Ishikawa (cell line): ENCODE results near the gene TRPV2.

Experiments
- CEBPB ChIP-seq: IDR thresholded peaks from 2 replicates; pipeline ENCODE4 v1.6.1; 2012
- CREB1 ChIP-seq: IDR thresholded peaks from 2 replicates; pipeline ENCODE4 v1.6.1; 2012; ENCODE audit warnings: low read depth
- EGR1 ChIP-seq: IDR thresholded peaks from 2 replicates; pipeline ENCODE4 v1.6.1; 2012
- EP300 ChIP-seq: IDR thresholded peaks from 2 replicates; pipeline ENCODE4 v1.6.1; 2012; ENCODE audit warnings: borderline replicate concordance
- FOXM1 ChIP-seq: IDR thresholded peaks from 2 replicates; pipeline ENCODE4 v1.6.1; 2012; ENCODE audit warnings: low read depth, borderline replicate concordance
- NFIC ChIP-seq: IDR thresholded peaks from 2 replicates; pipeline ENCODE4 v1.6.1; 2012
- RAD21 ChIP-seq: IDR thresholded peaks from 2 replicates; pipeline ENCODE4 v1.6.1; 2012; ENCODE audit warnings: low read depth
- TAF1 ChIP-seq: IDR thresholded peaks from 2 replicates; pipeline ENCODE4 v1.6.1; 2012; ENCODE audit warnings: low read depth, mild to moderate bottlenecking
- TCF12 ChIP-seq: IDR thresholded peaks from 2 replicates; pipeline ENCODE4 v1.6.1; 2012; ENCODE audit warnings: low read depth
- TEAD4 ChIP-seq: IDR thresholded peaks from 2 replicates; pipeline ENCODE4 v1.6.1; 2012
- YY1 ChIP-seq: IDR thresholded peaks from 2 replicates; pipeline ENCODE4 v1.6.1; 2012; ENCODE audit warnings: low read depth
- ZBTB7A ChIP-seq: IDR thresholded peaks from 2 replicates; pipeline ENCODE4 v1.6.1; 2012; ENCODE audit warnings: low read depth
- TF ChIP-seq, protein P1 (sequence below): IDR thresholded peaks from 2 replicates; pipeline ENCODE4 v1.6.1; 2012
- TF ChIP-seq, protein P2 (sequence below): IDR thresholded peaks from 2 replicates; pipeline ENCODE4 v1.6.1; 2012; ENCODE audit warnings: low read depth, mild to moderate bottlenecking
- TF ChIP-seq, protein P3 (sequence below): IDR thresholded peaks from 2 replicates; pipeline ENCODE4 v1.6.1; 2012

The TRPV2 gene

DNA sequence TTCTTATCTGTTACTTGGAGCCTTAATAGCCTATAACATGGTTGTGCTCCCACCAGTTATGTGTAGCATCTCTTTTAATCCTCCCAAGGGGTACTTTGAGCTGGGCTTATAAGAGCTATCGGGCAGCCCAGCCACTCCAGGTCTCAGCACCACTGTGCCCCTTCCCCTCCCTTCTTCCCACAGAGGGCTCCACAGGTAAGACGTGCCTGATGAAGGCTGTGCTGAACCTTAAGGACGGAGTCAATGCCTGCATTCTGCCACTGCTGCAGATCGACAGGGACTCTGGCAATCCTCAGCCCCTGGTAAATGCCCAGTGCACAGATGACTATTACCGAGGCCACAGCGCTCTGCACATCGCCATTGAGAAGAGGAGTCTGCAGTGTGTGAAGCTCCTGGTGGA, 7.0 kb downstream of the TRPV2 start:
- TF ChIP-seq CEBPB: no peak
- TF ChIP-seq, protein P1, sequence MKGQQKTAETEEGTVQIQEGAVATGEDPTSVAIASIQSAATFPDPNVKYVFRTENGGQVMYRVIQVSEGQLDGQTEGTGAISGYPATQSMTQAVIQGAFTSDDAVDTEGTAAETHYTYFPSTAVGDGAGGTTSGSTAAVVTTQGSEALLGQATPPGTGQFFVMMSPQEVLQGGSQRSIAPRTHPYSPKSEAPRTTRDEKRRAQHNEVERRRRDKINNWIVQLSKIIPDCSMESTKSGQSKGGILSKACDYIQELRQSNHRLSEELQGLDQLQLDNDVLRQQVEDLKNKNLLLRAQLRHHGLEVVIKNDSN: no peak
- TF ChIP-seq, protein P2, sequence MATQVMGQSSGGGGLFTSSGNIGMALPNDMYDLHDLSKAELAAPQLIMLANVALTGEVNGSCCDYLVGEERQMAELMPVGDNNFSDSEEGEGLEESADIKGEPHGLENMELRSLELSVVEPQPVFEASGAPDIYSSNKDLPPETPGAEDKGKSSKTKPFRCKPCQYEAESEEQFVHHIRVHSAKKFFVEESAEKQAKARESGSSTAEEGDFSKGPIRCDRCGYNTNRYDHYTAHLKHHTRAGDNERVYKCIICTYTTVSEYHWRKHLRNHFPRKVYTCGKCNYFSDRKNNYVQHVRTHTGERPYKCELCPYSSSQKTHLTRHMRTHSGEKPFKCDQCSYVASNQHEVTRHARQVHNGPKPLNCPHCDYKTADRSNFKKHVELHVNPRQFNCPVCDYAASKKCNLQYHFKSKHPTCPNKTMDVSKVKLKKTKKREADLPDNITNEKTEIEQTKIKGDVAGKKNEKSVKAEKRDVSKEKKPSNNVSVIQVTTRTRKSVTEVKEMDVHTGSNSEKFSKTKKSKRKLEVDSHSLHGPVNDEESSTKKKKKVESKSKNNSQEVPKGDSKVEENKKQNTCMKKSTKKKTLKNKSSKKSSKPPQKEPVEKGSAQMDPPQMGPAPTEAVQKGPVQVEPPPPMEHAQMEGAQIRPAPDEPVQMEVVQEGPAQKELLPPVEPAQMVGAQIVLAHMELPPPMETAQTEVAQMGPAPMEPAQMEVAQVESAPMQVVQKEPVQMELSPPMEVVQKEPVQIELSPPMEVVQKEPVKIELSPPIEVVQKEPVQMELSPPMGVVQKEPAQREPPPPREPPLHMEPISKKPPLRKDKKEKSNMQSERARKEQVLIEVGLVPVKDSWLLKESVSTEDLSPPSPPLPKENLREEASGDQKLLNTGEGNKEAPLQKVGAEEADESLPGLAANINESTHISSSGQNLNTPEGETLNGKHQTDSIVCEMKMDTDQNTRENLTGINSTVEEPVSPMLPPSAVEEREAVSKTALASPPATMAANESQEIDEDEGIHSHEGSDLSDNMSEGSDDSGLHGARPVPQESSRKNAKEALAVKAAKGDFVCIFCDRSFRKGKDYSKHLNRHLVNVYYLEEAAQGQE: no peak
- no peak for TF ChIP-seq YY1
- TF ChIP-seq EP300: no peak
- TF ChIP-seq, protein P3, sequence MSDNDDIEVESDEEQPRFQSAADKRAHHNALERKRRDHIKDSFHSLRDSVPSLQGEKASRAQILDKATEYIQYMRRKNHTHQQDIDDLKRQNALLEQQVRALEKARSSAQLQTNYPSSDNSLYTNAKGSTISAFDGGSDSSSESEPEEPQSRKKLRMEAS: no peak
- TF ChIP-seq TCF12: no peak
- TF ChIP-seq TAF1: no peak
- no peak for TF ChIP-seq TEAD4
- no peak for TF ChIP-seq FOXM1
- no peak for TF ChIP-seq NFIC
- TF ChIP-seq EGR1: no peak
- TF ChIP-seq CREB1: no peak
- no peak for TF ChIP-seq ZBTB7A
- no peak for TF ChIP-seq RAD21

DNA sequence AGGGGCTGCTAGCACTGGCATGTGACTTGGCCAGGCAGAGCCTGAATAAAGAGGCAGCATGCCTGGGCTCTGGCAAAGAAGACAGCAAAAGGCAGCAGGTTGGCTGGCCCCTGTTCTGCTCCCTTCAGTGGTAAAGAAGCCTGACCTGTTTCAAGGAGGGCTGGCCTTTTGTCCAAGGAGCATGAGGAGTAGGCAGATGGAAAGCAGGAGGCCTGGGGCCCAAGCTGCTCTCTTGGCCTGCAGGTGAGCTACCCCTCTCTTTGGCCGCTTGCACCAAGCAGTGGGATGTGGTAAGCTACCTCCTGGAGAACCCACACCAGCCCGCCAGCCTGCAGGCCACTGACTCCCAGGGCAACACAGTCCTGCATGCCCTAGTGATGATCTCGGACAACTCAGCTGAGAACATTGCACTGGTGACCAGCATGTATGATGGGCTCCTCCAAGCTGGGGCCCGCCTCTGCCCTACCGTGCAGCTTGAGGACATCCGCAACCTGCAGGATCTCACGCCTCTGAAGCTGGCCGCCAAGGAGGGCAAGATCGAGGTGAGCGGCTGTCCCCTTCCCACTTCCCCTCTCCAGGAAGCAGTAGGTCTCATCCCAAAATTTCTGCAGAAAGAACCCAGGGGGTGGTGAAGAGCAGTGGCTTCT, 8.0 kb downstream of the TRPV2 start:
- TF ChIP-seq YY1 (no peak), RAD21 (no peak), TAF1 (no peak), CEBPB (no peak), EGR1 (no peak), TCF12 (no peak), NFIC (no peak), TEAD4 (no peak), CREB1 (no peak), EP300 (no peak), ZBTB7A (no peak), FOXM1 (no peak)
- TF ChIP-seq, protein P2: no peak
- TF ChIP-seq, protein P1: no peak
- TF ChIP-seq, protein P3: no peak

DNA sequence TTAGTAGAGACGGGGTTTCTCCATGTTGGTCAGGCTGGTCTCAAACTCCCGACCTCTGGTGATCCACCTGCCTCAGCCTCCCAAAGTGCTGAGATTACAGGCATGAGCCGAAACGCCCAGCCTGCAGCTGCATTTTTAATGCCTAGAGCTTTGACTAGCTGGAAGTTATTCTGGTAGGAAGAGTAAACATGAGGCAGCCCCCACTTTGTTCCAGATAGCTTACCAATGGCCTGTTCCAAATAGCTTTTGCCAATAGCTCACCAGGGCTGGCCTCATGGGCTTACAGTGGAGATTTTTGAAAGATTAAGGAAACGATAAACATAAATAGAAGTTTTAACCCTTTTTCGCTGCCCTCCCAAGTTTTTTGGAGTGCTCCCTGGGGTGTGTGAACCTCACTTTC, 9.8 kb downstream of the TRPV2 start:
- TF ChIP-seq, protein P3: no peak
- no peak for TF ChIP-seq TCF12
- no peak for TF ChIP-seq EGR1
- no peak for TF ChIP-seq FOXM1
- TF ChIP-seq, protein P1: no peak
- TF ChIP-seq, protein P2: no peak
- no peak for TF ChIP-seq TAF1
- TF ChIP-seq NFIC: no peak
- TF ChIP-seq EP300: no peak
- TF ChIP-seq ZBTB7A: no peak
- no peak for TF ChIP-seq RAD21
- TF ChIP-seq TEAD4: no peak
- TF ChIP-seq YY1: no peak
- no peak for TF ChIP-seq CREB1
- TF ChIP-seq CEBPB: no peak
